Tibial nerve (tissue), 4 donors: Measurements from ENCODE around the gene GMDS.

Experiments used
- CTCF ChIP-seq, 5 experiments: fragments of 200-600 bp in 3 of 5; fragments of 450-650 bp in 2 of 5; sonication (generic) in 3 of 5; IDR thresholded peaks; one replicate each; pipeline ENCODE4 v1.5.1; 2016 to 2019; ENCODE audit warnings: antibody characterized with exemption in 5 of 5, mild to moderate bottlenecking in 3 of 5, moderate library complexity in 2 of 5
- EP300 ChIP-seq, 2 donors: sonication (generic); formaldehyde crosslinking; IDR thresholded peaks; one replicate each; pipeline ENCODE4 v1.6.1; 2017; ENCODE audit warnings: antibody characterized with exemption in 2 of 2, mild to moderate bottlenecking in 1 of 2
- POLR2A ChIP-seq, 2 donors: fragments of 450-650 bp; IDR thresholded peaks; one replicate each; pipeline ENCODE4 v1.6.1; 2017; ENCODE audit warnings: antibody characterized with exemption in 2 of 2, mild to moderate bottlenecking in 2 of 2, moderate library complexity in 2 of 2

GRCh38 chr6:2141644-2142290, 103.6 kb downstream of the GMDS start:
- TF ChIP-seq CTCF (IDR thresholded peaks at IDR 0.05) (no peak), EP300 (IDR thresholded peaks at IDR 0.05) (no peak), POLR2A (IDR thresholded peaks at IDR 0.05) (no peak)
